ENCODE results near the gene ITGB2.

Gene ITGB2

DNA sequence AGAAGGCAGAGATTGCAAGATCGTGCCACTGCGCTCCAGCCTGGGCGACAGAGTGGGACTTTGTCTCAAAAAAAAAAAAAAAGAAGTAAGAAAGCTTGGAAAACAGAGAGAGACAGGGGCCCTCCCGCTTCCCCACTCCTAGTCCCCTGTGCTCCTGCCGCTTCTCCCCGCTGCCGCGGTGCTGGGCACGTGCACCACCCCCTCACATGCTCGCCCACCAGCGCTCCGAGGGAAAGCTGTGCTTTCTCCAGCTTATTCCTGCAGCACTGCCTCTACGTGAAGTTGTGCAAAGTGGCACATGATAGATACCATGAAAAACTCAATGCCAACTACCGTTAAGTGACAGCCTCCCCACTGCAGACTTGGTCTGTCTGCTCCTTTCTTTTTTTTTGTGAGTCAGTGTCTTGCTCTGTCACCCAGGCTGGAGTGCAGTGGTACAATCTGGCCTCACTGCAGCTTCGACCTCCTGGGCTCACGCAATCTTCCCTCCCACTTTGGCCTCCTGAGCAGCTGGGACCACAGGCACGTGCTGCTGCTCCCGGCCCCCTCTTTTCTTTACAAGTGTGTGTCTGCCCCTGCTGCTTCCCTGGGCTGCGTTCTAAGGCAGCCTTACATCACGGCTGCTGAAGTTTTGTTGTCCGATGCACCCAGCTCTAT lies 34.6 kb upstream of the ITGB2 start:
- in situ Hi-C loops (cut with MboI; ENCODE audit: low sequenced_read_pairs, unreplicated experiment): loop anchor here (25.0 kb wide), 1 partner anchor 332 kb away; the partner anchor contains the start of gene POFUT2
- no peak for TF ChIP-seq CTCF (IDR thresholded peaks at IDR 0.05; ENCODE audit: borderline replicate concordance, control extremely low read depth, extremely low read depth, insufficient read depth, missing control alignments)
- DNase-seq (ENCODE audit: low spot score): no peak

DNA sequence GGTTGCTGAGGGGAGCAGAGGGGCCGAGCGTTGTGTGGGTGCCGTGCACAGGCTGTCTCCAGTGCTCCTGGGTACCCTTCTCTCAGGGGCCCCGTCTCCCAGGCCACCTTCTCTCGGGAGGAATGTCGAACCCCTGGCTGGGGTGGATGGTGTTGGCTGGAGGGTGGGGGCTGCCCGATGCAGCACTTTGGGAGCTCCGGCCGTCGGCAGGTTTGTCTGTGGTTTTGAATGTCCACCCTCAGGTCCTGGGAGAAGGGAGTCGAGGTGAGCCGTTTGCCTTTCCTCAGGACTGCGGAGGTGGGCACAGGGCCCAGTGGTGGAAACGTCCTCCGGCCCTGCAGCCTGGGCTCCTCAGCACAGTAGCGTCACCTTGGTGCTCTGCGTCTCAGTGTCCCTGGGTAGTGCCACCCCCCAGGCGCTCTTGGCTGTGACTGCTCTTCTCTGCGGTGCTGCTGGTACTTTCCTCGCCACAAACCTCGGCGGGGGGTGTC lies 33.6 kb upstream of the ITGB2 start:
- DNase-seq (ENCODE audit: low spot score): no peak
- in situ Hi-C loops (cut with MboI; ENCODE audit: low sequenced_read_pairs, unreplicated experiment): loop anchor here (25.0 kb wide), 1 partner anchor 333 kb away; the partner anchor contains the start of gene POFUT2
- no peak for TF ChIP-seq CTCF (IDR thresholded peaks at IDR 0.05; ENCODE audit: borderline replicate concordance, control extremely low read depth, extremely low read depth, insufficient read depth, missing control alignments)

DNA sequence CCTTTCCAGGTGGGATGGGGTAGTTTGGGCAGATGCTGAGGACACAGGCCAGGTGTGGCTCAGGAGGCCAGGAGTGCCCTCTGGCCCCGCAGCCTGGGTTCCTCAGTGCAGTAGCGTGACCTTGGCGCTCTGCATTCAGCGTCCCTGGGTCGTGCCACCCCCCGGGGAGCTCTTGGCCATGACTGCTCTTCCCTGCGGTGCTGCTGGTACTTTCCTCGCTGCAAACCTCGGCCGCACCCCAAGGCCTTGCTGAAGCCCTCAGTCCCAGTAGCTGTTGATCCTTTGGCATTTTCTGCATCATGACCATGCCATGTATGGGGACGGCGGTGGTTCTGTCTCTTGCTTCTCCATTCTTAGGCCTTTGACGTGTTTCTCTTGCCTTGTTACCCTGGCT lies 32.9 kb upstream of the ITGB2 start:
- in situ Hi-C loops (cut with MboI; ENCODE audit: low sequenced_read_pairs, unreplicated experiment): loop anchor here (25.0 kb wide), 1 partner anchor 334 kb away; the partner anchor contains the start of gene POFUT2
- no peak for TF ChIP-seq CTCF (IDR thresholded peaks at IDR 0.05; ENCODE audit: borderline replicate concordance, control extremely low read depth, extremely low read depth, insufficient read depth, missing control alignments)
- DNase-seq (ENCODE audit: low spot score): no peak

GRCh38 chr21:44952929-44953627 lies 32.4 kb upstream of the ITGB2 start:
- in situ Hi-C loops (cut with MboI; ENCODE audit: low sequenced_read_pairs, unreplicated experiment): loop anchor here (25.0 kb wide), 1 partner anchor 334 kb away; the partner anchor contains the start of gene POFUT2
- no peak for TF ChIP-seq CTCF (IDR thresholded peaks at IDR 0.05; ENCODE audit: borderline replicate concordance, control extremely low read depth, extremely low read depth, insufficient read depth, missing control alignments)
- no peak for DNase-seq (ENCODE audit: low spot score)

- in situ Hi-C loops (cut with MboI; ENCODE audit: low sequenced_read_pairs, unreplicated experiment): loop anchor here (25.0 kb wide), 1 partner anchor 335 kb away; the partner anchor contains the start of gene POFUT2
- TF ChIP-seq CTCF (IDR thresholded peaks at IDR 0.05; ENCODE audit: borderline replicate concordance, control extremely low read depth, extremely low read depth, insufficient read depth, missing control alignments): no peak
- no peak for DNase-seq (ENCODE audit: low spot score)
Observed at GRCh38 chr21:44952116-44952928, 31.6 kb upstream of the ITGB2 start.
